Neural cell (in vitro differentiated cells): ENCODE measurements around the gene SNRNP27. TPM values are rescaled to one million over a fixed set of nuclear protein-coding genes. Genes with fewer than 3 reads are reported as not detected.

Experiments
- polyA plus RNA-seq: library from polyadenylated mRNA; depleted of rRNA; stranded (reverse); fragments of >200 nt; gene quantifications from 2 replicates; pipeline ENCODE4 v1.2.3, GENCODE V29; 2014
- small RNA-seq, 3 experiments: library from RNA; depleted of rRNA; stranded (forward); fragments of <200 nt; gene quantifications; one replicate each; pipeline ENCODE3, GENCODE V24; 2012

Gene SNRNP27
- polyA plus RNA-seq, 1 donor from 2014 or later, result 90.7 TPM

Small RNA genes lying within 50 kb of the gene (small RNA-seq; reads per million reads assigned to genes)
- gene RPL23AP92, result 0 reads per million in 3 experiments

Other genes with a start within 250 kb of the SNRNP27 start
- 1.8 and 2.5 TPM in 2 replicates for gene ANXA4, start 151.8 kb upstream of the SNRNP27 start, polyA plus RNA-seq
- 18.2 and 18.8 TPM in 2 replicates for gene GMCL1, start 64.3 kb upstream of the SNRNP27 start, polyA plus RNA-seq
- 16.4 and 20.8 TPM in 2 replicates for gene MXD1, start 21.2 kb downstream of the SNRNP27 start, polyA plus RNA-seq
- gene ASPRV1, start 67.7 kb downstream of the SNRNP27 start, polyA plus RNA-seq, result 6.3 and 7.7 TPM in 2 replicates
- gene PCBP1, start 193.5 kb downstream of the SNRNP27 start, polyA plus RNA-seq, result 33.3 and 42.5 TPM in 2 replicates